GM03348 (cell line): ENCODE results near the gene CPT1B.
"Not testable (repeated sequence)": the region's sequence is repeated elsewhere in the genome, so short reads cannot be mapped to it uniquely, and the experiment has no call there.

Source experiments
- DNase-seq: peaks from one replicate; pipeline ENCODE4 v3.0.0; 2012; ENCODE audit warnings: low spot score

The CPT1B gene

GRCh38 chr22:50577987-50578775 is at the start of gene CPT1B:
TSS of gene CPT1B (minus strand) at chr22:50578427. CDS start at chr22:50577915, 512 bp downstream.
- DNase-seq, result peak; percentile 30

GRCh38 chr22:50626850-50627641 is 48.8 kb upstream of the CPT1B start:
- no peak for DNase-seq

GRCh38 chr22:50626314-50626849 is 48.2 kb upstream of the CPT1B start:
- DNase-seq, result no peak

- no peak for DNase-seq
Observed at GRCh38 chr22:50625568-50626313, 47.5 kb upstream of the CPT1B start.

GRCh38 chr22:50625131-50625567 is 46.9 kb upstream of the CPT1B start:
- DNase-seq, result no peak

- no peak for DNase-seq
Observed at GRCh38 chr22:50624347-50625130, 46.3 kb upstream of the CPT1B start.

- peak; percentile 29 for DNase-seq
Observed at GRCh38 chr22:50622723-50623327, 44.6 kb upstream of the CPT1B start.

GRCh38 chr22:50621948-50622722 is 43.9 kb upstream of the CPT1B start:
- peak; percentile 19 for DNase-seq

- peak; percentile 5 for DNase-seq
Observed at GRCh38 chr22:50621356-50621880, 43.2 kb upstream of the CPT1B start.

GRCh38 chr22:50620593-50621355 is 42.5 kb upstream of the CPT1B start:
- peak; percentile 89 for DNase-seq

- DNase-seq, result not testable (repeated sequence)
Observed at GRCh38 chr22:50614296-50614695, 36.1 kb upstream of the CPT1B start.

GRCh38 chr22:50613291-50613981 is 35.2 kb upstream of the CPT1B start:
- no peak for DNase-seq

- peak; percentile 33 for DNase-seq
Observed at GRCh38 chr22:50612528-50613221, 34.4 kb upstream of the CPT1B start.

GRCh38 chr22:50612168-50612527 is 33.9 kb upstream of the CPT1B start:
- no peak for DNase-seq

GRCh38 chr22:50611341-50612060 is 33.3 kb upstream of the CPT1B start:
- no peak for DNase-seq

- no peak for DNase-seq
Observed at GRCh38 chr22:50610581-50610980, 32.4 kb upstream of the CPT1B start.

GRCh38 chr22:50610041-50610451 is 31.8 kb upstream of the CPT1B start:
- DNase-seq, result no peak
